GM23338 (cell line): ENCODE data around the gene OR2J2. TPM values are rescaled to one million over a fixed set of nuclear protein-coding genes. Genes with fewer than 3 reads are reported as not detected.
"Not testable (repeated sequence)": the region's sequence is repeated elsewhere in the genome, so short reads cannot be mapped to it uniquely, and the experiment has no call there.

Experiments used
- ATAC-seq: fragments of 200-7000 bp; cut with Tn5 transposase; 3 replicates; pipeline ENCODE4 v1.9.1; 2020
- DNase-seq: peaks from one replicate; pipeline ENCODE4 v3.0.0-alpha.2; 2015; ENCODE audit warnings: low spot score
- H2AFZ ChIP-seq: fragments of 200-600 bp; sonication (generic); 2 replicates; pipeline ENCODE4 v1.8.0; 2016; ENCODE audit warnings: antibody characterized with exemption, mild to moderate bottlenecking, moderate library complexity
- H3F3A ChIP-seq: fragments of 200-600 bp; sonication (generic); replicated peaks from 2 replicates; pipeline ENCODE4 v1.8.0; 2017; ENCODE audit warnings: antibody characterized with exemption, mixed run types, low read depth
- H3K27ac ChIP-seq: fragments of 200-600 bp; sonication (generic); 2 replicates; pipeline ENCODE4 v1.6.1; 2016; ENCODE audit warnings: low read depth
- H3K27me3 ChIP-seq: fragments of 200-600 bp; sonication (generic); 2 replicates; pipeline ENCODE4 v1.8.0; 2016; ENCODE audit warnings: mild to moderate bottlenecking, mixed run types, moderate library complexity; ENCODE audit not compliant: insufficient read depth
- H3K36me3 ChIP-seq: fragments of 200-600 bp; sonication (generic); 2 replicates; pipeline ENCODE4 v1.8.0; 2016; ENCODE audit warnings: mild to moderate bottlenecking; ENCODE audit not compliant: insufficient read depth
- H3K4me1 ChIP-seq: fragments of 200-600 bp; sonication (generic); 2 replicates; pipeline ENCODE4 v1.8.0; 2016; ENCODE audit warnings: mild to moderate bottlenecking, moderate library complexity; ENCODE audit not compliant: insufficient read depth
- H3K4me2 ChIP-seq: fragments of 200-600 bp; sonication (generic); 2 replicates; pipeline ENCODE4 v1.7.1; 2017; ENCODE audit warnings: mixed run types
- H3K4me3 ChIP-seq: fragments of 200-600 bp; sonication (generic); 2 replicates; pipeline ENCODE4 v1.6.1; 2016; ENCODE audit warnings: mixed run types
- H3K79me2 ChIP-seq: fragments of 200-600 bp; sonication (generic); replicated peaks from 2 replicates; pipeline ENCODE4 v1.8.0; 2017; ENCODE audit warnings: mild to moderate bottlenecking; ENCODE audit not compliant: insufficient read depth
- H3K9me2 ChIP-seq: fragments of 200-600 bp; sonication (generic); 2 replicates; pipeline ENCODE4 v1.8.0; 2017; ENCODE audit not compliant: insufficient read depth
- H4K20me1 ChIP-seq: fragments of 200-600 bp; sonication (generic); replicated peaks from 2 replicates; pipeline ENCODE4 v1.8.0; 2017; ENCODE audit warnings: mild to moderate bottlenecking; ENCODE audit not compliant: insufficient read depth
- H3K27ac Mint-ChIP-seq: 2 replicates; pipeline ENCODE4 v1.8.0; 2020; ENCODE audit warnings: inconsistent platforms, mild to moderate bottlenecking, moderate library complexity, mixed read lengths
- H3K27me3 Mint-ChIP-seq: 3 replicates; pipeline ENCODE4 v1.8.0; 2022; ENCODE audit warnings: low read depth, mild to moderate bottlenecking, moderate library complexity, mixed read lengths, inconsistent platforms; ENCODE audit not compliant: insufficient read depth, poor library complexity
- H3K36me3 Mint-ChIP-seq: 3 replicates; pipeline ENCODE4 v1.8.0; 2021; ENCODE audit warnings: low read depth, mild to moderate bottlenecking, inconsistent platforms, moderate library complexity, mixed read lengths
- H3K4me1 Mint-ChIP-seq: 3 replicates; pipeline ENCODE4 v1.8.0; 2020; ENCODE audit warnings: mild to moderate bottlenecking, inconsistent platforms, mixed read lengths
- H3K4me3 Mint-ChIP-seq: 3 replicates; pipeline ENCODE4 v1.8.0; 2021; ENCODE audit warnings: moderate library complexity, mild to moderate bottlenecking, inconsistent platforms, mixed read lengths
- H3K9me3 Mint-ChIP-seq: 3 replicates; pipeline ENCODE4 v1.8.0; 2020; ENCODE audit warnings: moderate library complexity, mild to moderate bottlenecking, inconsistent platforms, mixed read lengths
- polyA plus RNA-seq: library from polyadenylated mRNA; unstranded; fragments of >200 nt; fragmentation: Nextera tagmentation; extraction: Ambion mirVana; gene quantifications from 2 replicates; pipeline ENCODE4 v1.2.1, GENCODE V29; 2016
- total RNA-seq: library from RNA; depleted of rRNA; stranded (reverse); fragments of >200 nt; shearing (Covaris generic); gene quantifications from 2 replicates; pipeline ENCODE4 v1.2.3, GENCODE V29; 2014; rRNA removed

OR2J2 gene
- total and polyA plus RNA-seq, 2 experiments from 2014 or later = not detected

DNA sequence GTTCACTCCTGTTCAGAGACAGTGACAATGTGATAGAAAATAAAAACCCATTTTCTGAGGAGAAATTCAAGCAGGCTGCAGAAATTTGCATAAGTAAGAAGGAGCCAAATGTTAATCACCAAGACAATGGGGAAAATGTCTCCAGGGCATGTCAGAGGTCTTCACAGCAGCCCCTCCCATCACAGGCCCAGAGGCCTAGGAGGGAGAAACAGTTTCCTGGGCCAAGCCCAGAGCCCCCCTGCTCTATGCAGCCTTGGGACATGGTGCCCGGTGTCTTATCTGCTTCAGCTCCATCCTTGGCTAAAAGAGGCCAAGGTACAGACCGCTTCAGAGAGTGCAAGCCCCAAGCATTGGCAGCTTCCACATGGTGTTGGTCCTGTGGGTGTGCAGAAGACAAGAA, 46.5 kb downstream of the OR2J2 start:
- not testable (repeated sequence) for H3K36me3 ChIP-seq, H2AFZ ChIP-seq, H3K4me1 ChIP-seq, H3K27ac ChIP-seq, DNase-seq, H4K20me1 ChIP-seq, H3K4me1 Mint-ChIP-seq, H3K27ac Mint-ChIP-seq, H3K4me3 Mint-ChIP-seq, H3K79me2 ChIP-seq, H3K9me2 ChIP-seq, H3F3A ChIP-seq, H3K27me3 Mint-ChIP-seq, H3K27me3 ChIP-seq
- peaks cover 21% of the 10 kb centered on the region; the same call in 2 of the 3 replicates for H3K9me3 Mint-ChIP-seq
- ATAC-seq = peak; percentile 63
- H3K4me2 ChIP-seq = peak overlapping the region; percentile 53; the same call in 1 of the 2 replicates
- H3K4me3 ChIP-seq = peak overlapping the region; percentile 25; the same call in 1 of the 2 replicates
- H3K36me3 Mint-ChIP-seq = peaks cover 13% of the 10 kb centered on the region; the same call in 2 of the 3 replicates

DNA sequence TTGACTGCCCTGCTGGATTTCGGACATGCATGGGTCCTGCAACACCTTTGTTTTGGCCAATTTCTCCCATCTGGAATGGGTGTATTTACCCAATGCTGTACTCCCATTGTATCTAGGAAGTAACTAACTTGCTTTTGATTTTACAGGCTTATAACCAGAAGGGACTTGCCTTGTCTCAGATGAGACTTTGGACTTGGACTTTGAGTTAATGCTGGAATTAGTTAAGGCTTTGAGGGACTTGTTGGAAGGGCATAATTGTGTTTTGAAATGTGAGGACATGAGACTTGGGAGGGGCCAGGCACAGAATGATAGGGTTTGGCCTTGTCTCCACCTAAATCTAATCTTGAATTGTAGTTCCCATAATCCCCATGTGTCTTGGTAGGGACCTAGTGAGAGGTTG, 47.3 kb downstream of the OR2J2 start:
- not testable (repeated sequence) for H3K4me3 ChIP-seq, H3F3A ChIP-seq, H3K4me1 Mint-ChIP-seq, H3K9me2 ChIP-seq, H3K79me2 ChIP-seq, ATAC-seq, H3K36me3 ChIP-seq, H3K4me1 ChIP-seq, H3K27ac Mint-ChIP-seq, H3K27me3 Mint-ChIP-seq, H3K27ac ChIP-seq, DNase-seq, H2AFZ ChIP-seq, H3K4me3 Mint-ChIP-seq, H3K27me3 ChIP-seq, H3K4me2 ChIP-seq, H4K20me1 ChIP-seq
- Mint-ChIP-seq H3K9me3 (peaks cover 21% of the 10 kb centered on the region; the same call in 2 of the 3 replicates), H3K36me3 (peaks cover 13% of the 10 kb centered on the region; the same call in 2 of the 3 replicates)

Other genes starting within 250 kb of the OR2J2 start
- 98.4 and 127 TPM in 2 replicates for gene TRIM27, start 246.9 kb upstream of the OR2J2 start, total RNA-seq
- gene TRIM27, start 246.9 kb upstream of the OR2J2 start, polyA plus RNA-seq = 43.1 and 47.9 TPM in 2 replicates
- 1.8 and 2.4 TPM in 2 replicates for gene ZNF311, start 165.6 kb upstream of the OR2J2 start, total RNA-seq
- 1.5 TPM in 2 replicates for gene ZNF311, start 165.6 kb upstream of the OR2J2 start, polyA plus RNA-seq
- gene OR2W1, start 125.7 kb upstream of the OR2J2 start, total RNA-seq = not detected in 2 replicates
- not detected in 2 replicates for gene OR2W1, start 125.7 kb upstream of the OR2J2 start, polyA plus RNA-seq
- gene OR2B3, start 83.6 kb upstream of the OR2J2 start, total RNA-seq = not detected in 2 replicates
- not detected in 2 replicates for gene OR2B3, start 83.6 kb upstream of the OR2J2 start, polyA plus RNA-seq
- not detected in 2 replicates for gene OR2J1, start 71.4 kb upstream of the OR2J2 start, total RNA-seq
- not detected in 2 replicates for gene OR2J1, start 71.4 kb upstream of the OR2J2 start, polyA plus RNA-seq
- gene OR2J3, start 62.8 kb upstream of the OR2J2 start, total RNA-seq = 0.35 TPM in 1 of 2 replicates, not detected in the other
- gene OR2J3, start 62.8 kb upstream of the OR2J2 start, polyA plus RNA-seq = not detected in 2 replicates
- gene OR14J1, start 130.8 kb downstream of the OR2J2 start, total RNA-seq = not detected in 2 replicates
- gene OR14J1, start 130.8 kb downstream of the OR2J2 start, polyA plus RNA-seq = not detected in 2 replicates
- gene OR5V1, start 198.0 kb downstream of the OR2J2 start, total RNA-seq = not detected in 2 replicates
- gene OR5V1, start 198.0 kb downstream of the OR2J2 start, polyA plus RNA-seq = not detected in 2 replicates
- gene OR12D3, start 204.4 kb downstream of the OR2J2 start, total RNA-seq = not detected in 2 replicates
- gene OR12D3, start 204.4 kb downstream of the OR2J2 start, polyA plus RNA-seq = not detected in 2 replicates
- not detected in 2 replicates for gene OR12D2, start 224.7 kb downstream of the OR2J2 start, total RNA-seq
- not detected in 2 replicates for gene OR12D2, start 224.7 kb downstream of the OR2J2 start, polyA plus RNA-seq
- gene OR12D1, start 244.0 kb downstream of the OR2J2 start, total RNA-seq = not detected in 2 replicates
- gene OR12D1, start 244.0 kb downstream of the OR2J2 start, polyA plus RNA-seq = not detected in 2 replicates